ENCODE measurements around the gene GLIPR1L1.

GRCh38 chr12:75360920-75361319 is 26.4 kb downstream of the GLIPR1L1 start:
- TF ChIP-seq CTCF (IDR thresholded peaks at IDR 0.05 in 4 of 5, conservative IDR thresholded peaks at IDR 0.05 in 1 of 5) (no peak), POLR2A (IDR thresholded peaks at IDR 0.05) (no peak)
